NCI-H774 (cell line): ENCODE results near the gene PCDH1.
A peak's percentile ranks its signal among the peaks of the same experiment; 100 is the strongest.

Experiments
- DNase-seq: peaks from one replicate; lab custom pipeline; 2025; lab: John Stamatoyannopoulos, UW

PCDH1 gene

DNA sequence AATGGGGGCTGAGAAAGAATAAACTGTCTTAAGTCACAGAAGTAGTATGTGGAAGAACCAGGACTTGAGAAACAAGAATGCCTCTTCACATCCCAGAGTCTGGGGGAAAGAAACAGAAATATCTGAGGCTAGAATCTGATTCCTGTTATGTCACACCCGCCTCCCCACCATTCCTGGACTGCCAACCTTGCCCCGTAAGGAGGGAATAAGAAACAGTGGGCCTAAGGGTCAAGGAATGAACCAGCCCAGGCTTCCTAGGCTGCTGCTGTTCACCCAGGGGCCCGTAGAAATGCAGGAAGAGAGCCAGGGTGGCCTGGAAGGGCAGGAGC is 4.3 kb downstream of the PCDH1 start:
- no peak for DNase-seq

DNA sequence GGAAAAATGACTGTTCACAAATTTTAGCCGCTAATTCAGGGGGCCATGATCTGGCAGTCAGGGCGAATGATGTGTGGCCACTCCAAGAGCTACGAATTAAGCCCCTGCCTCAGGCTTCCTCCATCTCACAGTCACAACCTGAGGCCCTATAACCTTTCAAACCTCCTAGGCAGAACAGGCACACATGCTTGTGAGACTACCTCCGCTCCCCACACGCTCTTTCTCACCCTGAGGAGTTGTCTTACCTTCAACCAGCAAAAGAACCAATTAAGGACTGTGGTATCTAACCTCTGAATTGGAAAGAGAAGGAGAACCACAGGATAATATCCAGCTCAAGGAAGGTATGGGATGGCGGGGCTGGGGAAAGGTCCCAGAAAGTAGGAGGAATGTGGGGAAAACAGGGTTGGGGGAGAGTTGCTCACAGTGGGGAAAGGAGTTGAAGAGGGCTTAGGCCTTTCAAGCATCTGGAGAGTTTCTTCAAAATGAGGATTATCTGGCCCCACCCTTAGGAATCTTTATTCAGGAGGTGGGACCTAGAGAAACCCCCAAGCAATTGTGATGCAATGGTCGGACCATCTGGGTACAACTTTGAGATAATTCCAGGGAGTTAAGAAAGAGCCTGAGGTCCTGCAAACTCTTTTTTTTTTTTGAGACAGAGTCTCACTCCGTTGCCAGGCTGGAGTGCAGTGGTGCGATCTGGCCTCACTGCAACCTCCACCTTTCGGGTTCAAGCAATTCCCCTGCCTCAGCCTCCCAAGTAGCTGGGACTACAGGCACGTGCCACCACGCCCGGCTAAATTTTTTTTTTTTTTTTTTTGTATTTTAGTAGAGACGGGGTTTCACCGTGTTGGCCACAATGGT is 5.5 kb downstream of the PCDH1 start:
- DNase-seq = no peak

DNA sequence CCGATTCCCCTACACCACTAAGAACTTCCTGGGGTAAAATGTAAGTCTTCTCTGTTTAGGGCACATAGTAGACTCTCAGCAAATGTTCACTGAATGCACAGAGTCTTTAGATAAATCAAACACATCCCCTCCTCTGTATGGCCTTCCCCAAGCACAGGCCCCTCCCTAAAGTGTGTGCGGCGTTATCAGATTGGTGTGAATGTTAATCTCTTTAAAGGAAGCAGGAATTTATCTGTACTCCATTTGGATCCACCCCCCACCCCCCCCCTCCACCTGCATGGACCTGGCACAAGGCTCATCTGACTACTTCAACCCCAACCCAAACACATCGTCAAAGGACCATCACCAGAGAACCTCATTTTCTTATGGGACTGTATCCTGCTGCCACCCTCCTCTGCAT is 6.3 kb downstream of the PCDH1 start:
- no peak for DNase-seq

GRCh38 chr5:141870871-141871270 is 7.3 kb downstream of the PCDH1 start:
- DNase-seq = no peak

DNA sequence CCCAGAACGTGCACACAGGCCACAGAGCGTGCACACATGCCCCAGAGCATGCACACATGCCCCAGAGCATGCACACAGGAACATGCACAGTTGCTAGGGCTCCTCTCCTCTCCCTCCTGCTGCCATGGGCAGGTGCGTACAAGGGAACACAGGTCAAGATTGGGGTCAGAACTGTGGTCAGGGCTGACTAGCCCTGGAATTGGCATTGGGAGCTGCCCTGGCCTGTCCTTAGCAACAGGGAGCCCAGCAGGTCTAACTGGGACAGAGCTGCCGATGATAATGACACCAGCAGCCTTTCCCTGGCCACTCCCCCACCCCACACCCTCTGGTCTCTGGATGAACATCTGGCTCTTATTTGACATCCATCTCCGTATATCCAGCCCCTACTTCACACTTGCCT is 8.0 kb downstream of the PCDH1 start:
- no peak for DNase-seq

DNA sequence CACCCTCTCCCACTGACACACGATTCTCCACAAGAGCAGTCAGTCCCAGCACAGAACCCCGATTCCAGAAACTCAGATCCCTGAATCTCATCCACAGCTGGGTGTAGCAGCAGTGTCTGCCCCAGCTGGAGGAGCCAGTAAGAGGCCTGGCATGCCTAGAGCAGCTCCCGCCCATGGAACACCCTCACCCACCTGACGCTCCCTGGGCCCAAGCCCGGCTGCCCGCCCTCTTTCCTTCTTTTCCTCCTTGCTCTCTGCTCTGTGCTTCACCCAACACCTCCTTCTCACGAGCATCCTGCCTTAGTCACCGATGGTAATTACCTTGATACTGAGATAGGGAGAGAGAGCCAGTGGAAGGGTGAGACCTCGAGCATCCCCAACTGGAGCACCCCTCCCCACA is 8.7 kb downstream of the PCDH1 start:
- DNase-seq = no peak

DNA sequence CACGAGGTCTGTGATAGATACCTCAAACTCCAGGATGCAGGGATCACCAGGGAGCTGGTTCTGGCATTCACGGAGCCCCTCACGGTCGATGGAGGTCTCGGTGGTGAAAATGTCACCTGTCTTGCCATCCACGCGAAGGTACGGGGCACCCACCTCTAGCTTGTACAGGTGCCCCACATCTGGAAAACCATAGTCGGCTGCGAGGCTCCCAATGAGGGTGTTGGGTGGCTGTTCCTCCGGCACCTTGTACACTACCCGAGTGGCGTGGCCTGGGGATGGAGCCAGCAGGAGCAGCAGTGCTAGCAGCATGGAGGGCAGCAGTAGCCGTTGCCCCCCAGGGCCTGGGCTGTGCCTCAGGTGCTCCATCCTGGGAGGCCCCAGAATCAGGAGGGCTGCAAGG is 9.2 kb downstream of the PCDH1 start:
- DNase-seq = no peak

GRCh38 chr5:141868541-141868940 is 9.7 kb downstream of the PCDH1 start:
- no peak for DNase-seq

DNA sequence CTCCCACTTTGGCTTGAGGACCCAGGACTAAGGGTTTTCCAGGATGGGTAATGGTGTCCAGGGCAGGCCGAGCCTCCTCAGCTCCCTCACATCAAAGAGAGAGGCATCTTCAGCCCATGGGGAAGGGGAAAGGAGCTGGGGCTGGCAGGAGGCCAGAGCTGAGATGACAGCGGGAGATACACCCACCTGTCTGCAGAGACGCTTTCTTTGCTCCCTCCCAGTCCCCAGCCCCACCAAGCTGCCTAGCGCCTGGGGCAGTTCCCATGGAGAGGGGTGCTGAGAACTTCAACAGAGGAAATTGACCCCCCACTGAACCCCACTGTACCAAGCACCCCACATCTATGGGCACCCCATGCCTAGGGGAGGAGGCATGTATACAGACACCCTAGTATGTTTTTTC is 10.6 kb downstream of the PCDH1 start:
- DNase-seq = no peak

- DNase-seq = no peak
These were observed 11.1 kb downstream of the PCDH1 start for GRCh38 chr5:141867139-141867538.

GRCh38 chr5:141866096-141866495 is 12.1 kb downstream of the PCDH1 start:
- no peak for DNase-seq

- no peak for DNase-seq
These were observed 12.8 kb downstream of the PCDH1 start for GRCh38 chr5:141865406-141865805.

- no peak for DNase-seq
These were observed 13.5 kb downstream of the PCDH1 start for GRCh38 chr5:141864371-141865370.

GRCh38 chr5:141863569-141864178 is 14.5 kb downstream of the PCDH1 start:
- DNase-seq = no peak

GRCh38 chr5:141862936-141863543 is 15.2 kb downstream of the PCDH1 start:
- no peak for DNase-seq

- no peak for DNase-seq
These were observed 17.0 kb downstream of the PCDH1 start for GRCh38 chr5:141861194-141861593.

DNA sequence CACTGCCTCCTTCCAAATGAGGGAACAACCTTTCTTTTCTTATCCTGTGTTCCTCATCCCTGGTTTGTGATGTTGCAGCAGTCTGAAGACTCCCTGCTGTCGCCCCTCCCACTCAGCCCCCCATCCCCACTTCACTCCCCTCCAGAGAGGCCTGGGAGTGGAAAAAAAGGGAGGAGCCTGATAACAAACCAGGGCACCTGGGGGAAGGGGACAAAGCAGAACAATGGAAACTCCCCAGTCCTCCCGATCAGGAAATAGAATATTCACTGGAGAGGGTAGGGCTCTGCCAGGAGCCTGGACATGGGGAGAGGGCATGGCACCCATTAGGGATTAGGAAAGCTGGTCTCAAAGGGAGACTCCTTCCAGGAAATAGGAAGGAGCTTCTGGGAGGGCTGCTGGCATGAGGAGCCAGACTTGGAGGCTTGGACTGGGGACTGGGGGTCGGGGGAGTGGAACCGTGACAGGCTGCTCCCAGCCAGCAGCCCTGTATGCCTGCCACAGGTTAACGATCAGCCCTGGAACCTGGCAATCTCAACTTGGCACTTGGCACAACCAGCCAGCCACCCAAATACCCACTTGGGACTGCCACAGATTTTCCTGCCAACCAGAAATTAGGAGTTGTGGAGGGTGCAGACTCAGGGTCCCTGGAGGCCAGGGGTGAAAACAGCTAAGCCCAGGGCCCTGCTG is 20.0 kb downstream of the PCDH1 start:
- DNase-seq = no peak

DNA sequence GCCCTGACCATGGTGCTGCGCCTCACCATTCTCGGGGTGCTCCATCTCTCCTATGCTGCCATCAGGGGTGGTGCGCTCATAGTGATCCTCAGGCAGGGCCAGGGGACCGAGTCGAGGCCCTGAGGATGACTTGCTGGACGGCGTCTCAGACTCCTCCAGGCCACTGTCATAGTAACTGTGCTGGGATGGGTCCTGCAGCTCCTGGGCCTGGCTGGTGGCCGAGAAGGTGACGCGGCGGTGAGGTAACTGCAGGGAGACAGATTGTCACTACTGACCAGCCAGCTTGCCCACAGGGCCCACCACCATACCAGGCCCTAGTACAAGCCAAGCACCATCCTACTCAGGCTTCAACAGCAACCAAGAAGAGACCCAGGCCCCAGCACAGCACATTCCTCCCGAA is 21.0 kb downstream of the PCDH1 start:
- no peak for DNase-seq

DNA sequence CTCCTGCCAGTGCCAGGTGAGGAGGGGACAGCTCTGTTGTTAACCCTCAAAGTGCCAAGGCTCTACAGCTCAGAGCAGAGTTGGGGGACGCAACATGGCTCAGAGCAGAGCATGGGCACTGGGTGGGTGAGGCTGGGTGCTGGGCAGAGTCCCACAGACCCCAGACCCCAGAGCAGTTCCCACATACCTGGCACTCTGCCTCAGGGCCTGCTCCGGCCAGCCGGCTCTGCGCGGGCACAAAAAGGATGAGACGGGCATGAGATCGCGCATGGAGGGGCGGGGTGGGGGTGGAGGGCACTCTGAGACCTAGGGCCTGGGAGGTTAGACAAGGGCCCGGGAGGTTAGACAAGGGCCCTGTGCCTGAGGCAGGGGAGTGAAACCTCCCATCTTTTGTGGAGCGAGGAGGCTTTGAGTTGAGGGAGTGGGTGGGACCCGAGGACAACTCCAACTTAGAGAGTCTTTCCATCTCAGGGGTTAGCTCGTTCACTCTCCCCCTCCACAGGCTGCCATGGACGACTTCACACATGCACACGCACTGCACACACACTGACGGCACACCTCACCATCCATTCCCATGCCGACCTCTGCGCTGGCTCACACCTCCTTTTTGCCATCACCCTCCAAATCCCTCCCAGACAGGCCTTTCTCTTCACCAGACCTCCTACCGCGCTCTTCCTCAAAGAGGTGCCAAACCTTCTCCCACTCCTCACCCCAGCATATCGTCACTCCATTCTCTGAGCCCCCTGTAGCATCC is 22.0 kb downstream of the PCDH1 start:
- DNase-seq = no peak

DNA sequence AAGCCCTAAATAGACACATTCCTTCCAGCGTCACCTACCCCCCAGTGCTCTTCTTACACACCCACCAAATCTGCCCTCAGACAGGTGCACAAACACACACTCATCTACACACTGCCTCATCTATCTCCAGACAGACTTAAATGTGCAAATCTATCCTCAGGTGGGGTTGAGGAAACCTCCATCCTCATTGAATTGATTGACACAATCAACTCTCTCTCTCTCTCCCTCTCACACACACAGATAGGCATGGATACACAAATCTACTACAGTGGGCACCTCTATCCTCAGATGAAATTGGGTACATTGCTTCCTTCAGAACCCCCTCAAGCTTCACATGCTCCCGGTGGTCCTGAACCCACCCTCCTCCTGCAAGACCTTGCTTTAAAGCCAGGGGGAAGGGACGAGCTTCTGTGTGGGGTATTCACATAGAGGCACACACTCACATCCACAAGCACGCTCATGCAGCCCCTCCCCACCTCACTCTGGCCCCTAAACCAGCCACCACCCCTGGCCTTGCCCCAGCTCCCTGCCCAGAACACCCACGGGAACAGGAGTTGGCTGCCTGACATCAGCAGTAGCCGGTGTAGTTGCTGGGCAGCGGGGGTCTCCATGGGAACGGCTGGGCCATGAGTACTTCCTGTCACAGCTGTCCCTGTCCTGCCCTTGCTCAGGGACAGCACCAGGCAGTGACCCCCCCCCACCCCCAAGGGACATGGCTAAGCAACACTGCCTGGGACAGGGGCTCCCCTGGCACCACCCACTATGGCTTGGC is 22.8 kb downstream of the PCDH1 start:
- DNase-seq = peak; percentile 6
